ENCODE results near the gene COG5. TPM values are rescaled to one million over a fixed set of nuclear protein-coding genes. Genes with fewer than 3 reads are reported as not detected.

Gene COG5
- total RNA-seq, 4 donors from 2014 or later, result 34.8 to 74.1 (median 41.2) TPM

DNA sequence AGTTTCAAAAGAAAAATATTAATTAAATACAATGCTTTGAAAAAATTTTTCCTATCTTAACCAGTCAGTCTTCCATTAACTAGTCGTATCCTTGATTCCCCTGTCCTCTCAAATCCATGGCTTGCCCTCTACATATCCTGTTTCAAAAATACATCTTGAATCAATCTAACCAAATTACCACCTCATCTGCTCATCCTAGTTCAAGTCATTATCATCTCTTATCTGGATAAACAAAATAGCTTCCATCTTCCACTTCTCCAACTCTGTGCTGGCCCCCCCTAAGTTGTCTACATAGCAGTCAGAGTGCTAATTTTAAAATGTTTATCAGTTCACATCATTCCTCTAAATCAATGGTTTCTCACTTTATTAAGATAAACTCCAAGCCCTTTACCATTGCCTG lies 269.5 kb downstream of the COG5 start:
- DNase-seq (ENCODE audit: low spot score), result no peak
- no peak for ATAC-seq (ENCODE audit: low FRiP score)
- TF ChIP-seq, protein P1, sequence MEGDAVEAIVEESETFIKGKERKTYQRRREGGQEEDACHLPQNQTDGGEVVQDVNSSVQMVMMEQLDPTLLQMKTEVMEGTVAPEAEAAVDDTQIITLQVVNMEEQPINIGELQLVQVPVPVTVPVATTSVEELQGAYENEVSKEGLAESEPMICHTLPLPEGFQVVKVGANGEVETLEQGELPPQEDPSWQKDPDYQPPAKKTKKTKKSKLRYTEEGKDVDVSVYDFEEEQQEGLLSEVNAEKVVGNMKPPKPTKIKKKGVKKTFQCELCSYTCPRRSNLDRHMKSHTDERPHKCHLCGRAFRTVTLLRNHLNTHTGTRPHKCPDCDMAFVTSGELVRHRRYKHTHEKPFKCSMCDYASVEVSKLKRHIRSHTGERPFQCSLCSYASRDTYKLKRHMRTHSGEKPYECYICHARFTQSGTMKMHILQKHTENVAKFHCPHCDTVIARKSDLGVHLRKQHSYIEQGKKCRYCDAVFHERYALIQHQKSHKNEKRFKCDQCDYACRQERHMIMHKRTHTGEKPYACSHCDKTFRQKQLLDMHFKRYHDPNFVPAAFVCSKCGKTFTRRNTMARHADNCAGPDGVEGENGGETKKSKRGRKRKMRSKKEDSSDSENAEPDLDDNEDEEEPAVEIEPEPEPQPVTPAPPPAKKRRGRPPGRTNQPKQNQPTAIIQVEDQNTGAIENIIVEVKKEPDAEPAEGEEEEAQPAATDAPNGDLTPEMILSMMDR (IDR thresholded peaks at IDR 0.05), result no peak

DNA sequence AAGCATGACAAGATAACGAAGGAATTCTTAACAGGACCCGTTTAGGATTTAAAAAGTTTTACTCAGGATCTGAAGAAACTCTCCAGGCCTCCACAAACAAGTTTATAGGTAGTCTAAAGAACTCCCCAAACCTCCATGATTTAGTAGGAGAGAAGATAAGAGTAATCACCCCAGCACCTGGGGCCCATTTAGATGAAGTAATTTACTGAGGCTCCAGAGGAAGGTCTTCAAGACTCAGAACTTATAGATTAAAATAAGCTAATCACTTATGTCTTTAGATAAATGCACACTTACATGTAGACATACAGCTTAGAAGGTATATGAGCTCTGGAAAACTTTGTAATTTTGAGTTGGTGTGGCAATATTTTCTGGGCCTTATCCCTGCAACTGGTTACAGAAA lies 271.1 kb downstream of the COG5 start:
- DNase-seq (ENCODE audit: low spot score) (no peak), ATAC-seq (ENCODE audit: low FRiP score) (no peak)
- TF ChIP-seq, protein P1 (IDR thresholded peaks at IDR 0.05), result no peak

DNA sequence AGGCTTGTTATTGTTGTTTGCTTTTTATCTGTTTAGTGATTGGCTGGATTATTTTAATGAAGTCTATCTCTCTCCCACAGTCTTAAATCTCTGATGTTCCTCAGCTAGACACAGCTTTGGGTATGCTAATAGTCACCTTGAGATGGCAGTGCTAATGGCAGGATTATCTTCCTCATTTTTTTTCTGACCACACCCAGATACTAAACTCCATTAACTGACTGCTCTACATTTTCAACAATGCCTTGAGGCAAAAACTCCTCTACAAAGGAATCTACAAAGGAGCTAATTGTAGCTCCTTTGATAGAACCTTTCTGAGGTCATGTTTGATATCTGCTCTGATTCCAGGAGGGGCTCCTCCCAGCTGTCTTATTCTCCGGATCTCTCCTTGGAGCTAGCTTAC lies 272.3 kb downstream of the COG5 start:
- no peak for ATAC-seq (ENCODE audit: low FRiP score)
- no peak for DNase-seq (ENCODE audit: low spot score)
- TF ChIP-seq, protein P1 (IDR thresholded peaks at IDR 0.05), result no peak

DNA sequence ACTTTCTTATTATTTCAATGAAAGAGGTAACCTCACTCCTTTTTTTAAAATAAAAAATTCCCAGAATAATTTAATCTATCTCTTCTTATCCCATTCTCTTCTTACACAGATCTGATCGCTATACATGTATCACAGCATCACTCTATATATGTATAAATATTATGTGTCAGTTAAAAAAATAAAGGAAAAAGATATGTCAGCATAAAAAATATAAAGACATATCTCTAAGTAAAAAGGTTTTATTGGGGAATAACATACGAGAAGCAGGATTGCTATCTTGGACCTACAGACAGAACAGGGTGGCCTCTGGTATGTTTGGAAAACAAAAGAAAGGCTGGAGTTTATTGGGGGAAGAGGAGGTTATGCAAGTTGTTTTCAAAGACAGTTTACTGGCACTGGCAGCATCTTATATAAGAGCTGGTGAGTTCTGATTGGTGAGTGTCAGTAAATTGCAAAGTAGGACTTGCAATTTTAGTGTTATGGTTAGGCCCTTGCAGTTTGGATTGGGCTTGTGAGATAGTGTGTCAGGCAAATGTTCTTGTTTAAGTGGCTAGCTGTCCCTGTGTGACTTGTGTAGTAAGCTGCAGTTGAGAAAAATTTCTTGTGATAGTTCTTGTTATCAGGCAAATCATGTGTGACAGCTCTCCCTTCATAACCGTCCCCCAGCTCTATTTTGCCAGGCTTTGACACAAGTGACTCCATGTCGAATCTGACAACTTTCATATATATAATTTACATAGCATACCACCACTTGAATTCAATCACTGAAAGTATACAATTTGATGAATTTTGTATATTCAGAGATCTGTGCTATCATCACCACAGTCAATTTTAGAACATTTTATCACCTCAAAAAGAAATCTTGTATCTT lies 276.7 kb downstream of the COG5 start:
- no peak for DNase-seq (ENCODE audit: low spot score)
- ATAC-seq (ENCODE audit: low FRiP score), result no peak
- TF ChIP-seq, protein P1 (IDR thresholded peaks at IDR 0.05), result no peak

DNA sequence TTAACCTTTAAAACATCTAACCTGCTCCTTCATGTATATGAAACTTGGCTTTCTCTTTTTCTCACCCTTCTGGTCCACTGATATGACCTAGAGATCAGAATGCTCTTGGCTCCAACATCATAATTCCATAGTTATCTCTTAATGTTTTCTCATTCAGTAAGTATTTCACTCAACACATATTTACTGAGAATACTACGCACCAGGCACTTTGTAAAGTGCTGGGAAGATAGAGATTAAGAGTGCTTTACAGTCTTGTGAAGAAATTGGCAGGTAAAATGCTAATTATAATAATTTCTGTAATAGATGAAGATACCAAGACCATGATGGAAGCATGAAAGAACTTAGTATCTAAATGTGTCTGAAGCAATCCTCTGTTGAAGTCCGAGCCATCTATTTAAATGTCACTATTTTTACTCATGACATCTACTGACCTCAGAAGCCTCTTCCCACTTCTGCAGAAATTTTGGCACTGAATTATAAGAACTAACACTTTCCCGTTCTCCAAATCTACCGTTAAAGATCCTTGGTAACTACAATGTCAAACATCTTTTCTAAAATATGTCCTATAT lies 278.7 kb downstream of the COG5 start:
- peak; percentile 37 for ATAC-seq (ENCODE audit: low FRiP score)

DNA sequence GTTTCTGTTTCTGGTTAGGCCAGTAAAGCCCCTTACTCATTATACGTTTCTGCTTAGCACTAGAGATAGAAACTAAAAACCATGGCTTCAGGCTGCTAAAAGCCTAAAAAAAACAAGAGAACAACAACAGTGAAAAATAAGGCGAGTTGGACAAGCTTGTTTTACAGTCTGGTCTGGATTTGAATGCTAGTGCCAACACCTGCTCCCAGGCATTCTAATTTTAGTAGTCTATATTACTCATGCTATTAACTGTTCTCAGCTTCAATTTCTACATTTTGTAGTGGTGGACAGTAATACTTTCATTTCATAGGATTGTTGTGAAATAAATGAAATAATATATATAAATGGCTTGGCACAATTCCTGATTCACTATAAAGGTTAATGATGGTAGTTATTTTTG lies 286.4 kb downstream of the COG5 start:
- ATAC-seq (ENCODE audit: low FRiP score), result no peak
- no peak for DNase-seq (ENCODE audit: low spot score)
- TF ChIP-seq, protein P1 (IDR thresholded peaks at IDR 0.05), result no peak

More for the DNA sequence above, 278.7 kb downstream of the COG5 start:
- TF ChIP-seq, protein P1 (IDR thresholded peaks at IDR 0.05), result no peak
- DNase-seq (ENCODE audit: low spot score), result no peak
